Measurements from ENCODE around the gene ERI3. TPM values are rescaled to one million over a fixed set of nuclear protein-coding genes. Genes with fewer than 3 reads are reported as not detected.

Gene ERI3
- polyA plus RNA-seq, 1 donor from 2014 or later = 92.5 TPM

DNA sequence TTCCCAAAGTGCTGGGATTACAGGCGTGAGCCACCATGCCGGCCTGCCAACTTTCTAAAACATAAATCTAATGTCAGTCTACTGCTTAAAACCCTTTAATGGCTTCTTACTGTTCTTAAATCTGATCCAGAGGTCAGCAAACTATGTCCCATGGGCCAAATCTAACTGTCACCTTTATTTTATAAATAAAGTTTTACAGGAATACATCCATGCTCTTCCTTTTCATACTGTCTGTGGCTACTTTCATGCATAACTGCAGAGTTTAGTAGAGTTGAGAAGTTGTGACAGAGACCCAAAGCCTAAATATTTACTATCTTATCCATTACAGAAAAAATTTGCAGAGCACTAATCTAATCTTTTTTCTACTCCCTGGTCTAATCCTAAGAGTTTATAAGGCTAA lies 3.8 kb downstream of the ERI3 start:
- no peak overlapping the region for H3K4me2 ChIP-seq (ENCODE audit: low read length)
- no peak for TF ChIP-seq EP300 (conservative IDR thresholded peaks at IDR 0.05; ENCODE audit: poor library complexity, severe bottlenecking)
- TF ChIP-seq TAF1 (IDR thresholded peaks at IDR 0.05; ENCODE audit: low read depth) = no peak
- TF ChIP-seq, protein P1, sequence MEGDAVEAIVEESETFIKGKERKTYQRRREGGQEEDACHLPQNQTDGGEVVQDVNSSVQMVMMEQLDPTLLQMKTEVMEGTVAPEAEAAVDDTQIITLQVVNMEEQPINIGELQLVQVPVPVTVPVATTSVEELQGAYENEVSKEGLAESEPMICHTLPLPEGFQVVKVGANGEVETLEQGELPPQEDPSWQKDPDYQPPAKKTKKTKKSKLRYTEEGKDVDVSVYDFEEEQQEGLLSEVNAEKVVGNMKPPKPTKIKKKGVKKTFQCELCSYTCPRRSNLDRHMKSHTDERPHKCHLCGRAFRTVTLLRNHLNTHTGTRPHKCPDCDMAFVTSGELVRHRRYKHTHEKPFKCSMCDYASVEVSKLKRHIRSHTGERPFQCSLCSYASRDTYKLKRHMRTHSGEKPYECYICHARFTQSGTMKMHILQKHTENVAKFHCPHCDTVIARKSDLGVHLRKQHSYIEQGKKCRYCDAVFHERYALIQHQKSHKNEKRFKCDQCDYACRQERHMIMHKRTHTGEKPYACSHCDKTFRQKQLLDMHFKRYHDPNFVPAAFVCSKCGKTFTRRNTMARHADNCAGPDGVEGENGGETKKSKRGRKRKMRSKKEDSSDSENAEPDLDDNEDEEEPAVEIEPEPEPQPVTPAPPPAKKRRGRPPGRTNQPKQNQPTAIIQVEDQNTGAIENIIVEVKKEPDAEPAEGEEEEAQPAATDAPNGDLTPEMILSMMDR (IDR thresholded peaks at IDR 0.05; ENCODE audit: poor library complexity, severe bottlenecking) = no peak
- TF ChIP-seq, protein P2, sequence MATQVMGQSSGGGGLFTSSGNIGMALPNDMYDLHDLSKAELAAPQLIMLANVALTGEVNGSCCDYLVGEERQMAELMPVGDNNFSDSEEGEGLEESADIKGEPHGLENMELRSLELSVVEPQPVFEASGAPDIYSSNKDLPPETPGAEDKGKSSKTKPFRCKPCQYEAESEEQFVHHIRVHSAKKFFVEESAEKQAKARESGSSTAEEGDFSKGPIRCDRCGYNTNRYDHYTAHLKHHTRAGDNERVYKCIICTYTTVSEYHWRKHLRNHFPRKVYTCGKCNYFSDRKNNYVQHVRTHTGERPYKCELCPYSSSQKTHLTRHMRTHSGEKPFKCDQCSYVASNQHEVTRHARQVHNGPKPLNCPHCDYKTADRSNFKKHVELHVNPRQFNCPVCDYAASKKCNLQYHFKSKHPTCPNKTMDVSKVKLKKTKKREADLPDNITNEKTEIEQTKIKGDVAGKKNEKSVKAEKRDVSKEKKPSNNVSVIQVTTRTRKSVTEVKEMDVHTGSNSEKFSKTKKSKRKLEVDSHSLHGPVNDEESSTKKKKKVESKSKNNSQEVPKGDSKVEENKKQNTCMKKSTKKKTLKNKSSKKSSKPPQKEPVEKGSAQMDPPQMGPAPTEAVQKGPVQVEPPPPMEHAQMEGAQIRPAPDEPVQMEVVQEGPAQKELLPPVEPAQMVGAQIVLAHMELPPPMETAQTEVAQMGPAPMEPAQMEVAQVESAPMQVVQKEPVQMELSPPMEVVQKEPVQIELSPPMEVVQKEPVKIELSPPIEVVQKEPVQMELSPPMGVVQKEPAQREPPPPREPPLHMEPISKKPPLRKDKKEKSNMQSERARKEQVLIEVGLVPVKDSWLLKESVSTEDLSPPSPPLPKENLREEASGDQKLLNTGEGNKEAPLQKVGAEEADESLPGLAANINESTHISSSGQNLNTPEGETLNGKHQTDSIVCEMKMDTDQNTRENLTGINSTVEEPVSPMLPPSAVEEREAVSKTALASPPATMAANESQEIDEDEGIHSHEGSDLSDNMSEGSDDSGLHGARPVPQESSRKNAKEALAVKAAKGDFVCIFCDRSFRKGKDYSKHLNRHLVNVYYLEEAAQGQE (IDR thresholded peaks at IDR 0.05; ENCODE audit: borderline replicate concordance) = no peak
- TF ChIP-seq MXI1 (conservative IDR thresholded peaks at IDR 0.05; ENCODE audit: poor library complexity, severe bottlenecking) = no peak
- TF ChIP-seq POLR2AphosphoS5 (IDR thresholded peaks at IDR 0.05) = no peak
- TF ChIP-seq SMC3 (conservative IDR thresholded peaks at IDR 0.05; ENCODE audit: poor library complexity) = no peak
- TF ChIP-seq EZH2 (IDR thresholded peaks at IDR 0.05; ENCODE audit: borderline replicate concordance, insufficient read depth, low read length, poor library complexity, severe bottlenecking) = no peak
- no peak for TF ChIP-seq RAD21 (conservative IDR thresholded peaks at IDR 0.05)
- no peaks in the 10 kb centered on the region for H3K9me2 ChIP-seq (ENCODE audit: insufficient read depth, low read length)
- H3F3A ChIP-seq (ENCODE audit: insufficient read depth, low read length, poor library complexity, severe bottlenecking) = no peaks in the 10 kb centered on the region
- no peak overlapping the region for H3K27ac ChIP-seq (ENCODE audit: low read length)
- no peak overlapping the region for H2AFZ ChIP-seq (ENCODE audit: low read depth, low read length)
- H4K20me1 ChIP-seq (ENCODE audit: insufficient read depth) = no peaks in the 10 kb centered on the region
- peaks cover 22% of the 10 kb centered on the region for H3K79me2 ChIP-seq (replicated peaks; ENCODE audit: insufficient read depth, low read length)
- H3K36me3 ChIP-seq (ENCODE audit: insufficient read depth, low read length) = peaks cover 3% of the 10 kb centered on the region
- H3K9ac ChIP-seq (ENCODE audit: low read length) = no peak overlapping the region
- H3K4me3 ChIP-seq (ENCODE audit: low read length) = no peak overlapping the region
- H3K9me3 ChIP-seq (ENCODE audit: low read length) = no peaks in the 10 kb centered on the region
- H3K27me3 ChIP-seq (ENCODE audit: insufficient read depth, low read depth, low read length) = no peaks in the 10 kb centered on the region

DNA sequence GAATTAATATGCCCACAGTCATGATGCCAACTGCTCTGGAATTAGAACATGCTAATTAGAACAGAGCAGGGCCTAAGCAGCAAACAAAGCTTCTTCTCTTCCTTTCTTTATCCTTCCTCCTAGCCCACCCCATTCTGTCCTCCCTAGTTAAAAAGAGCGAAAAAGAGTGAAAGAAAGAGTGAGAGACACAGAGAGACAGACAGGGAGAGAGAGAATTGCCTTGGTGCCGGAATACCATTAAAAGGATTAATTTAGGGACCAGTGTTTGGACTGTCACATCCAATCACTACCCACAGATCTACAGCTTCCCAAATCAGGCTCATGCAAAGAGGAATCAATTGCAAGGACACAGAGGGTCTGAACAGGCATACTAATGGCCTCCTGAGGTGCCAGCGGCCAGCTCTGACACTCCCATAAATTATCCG lies 7.0 kb downstream of the ERI3 start:
- H3K9me3 ChIP-seq (ENCODE audit: low read length) = no peaks in the 10 kb centered on the region
- TF ChIP-seq EP300 (conservative IDR thresholded peaks at IDR 0.05; ENCODE audit: poor library complexity, severe bottlenecking) (no peak), MXI1 (conservative IDR thresholded peaks at IDR 0.05; ENCODE audit: poor library complexity, severe bottlenecking) (no peak), RAD21 (conservative IDR thresholded peaks at IDR 0.05) (no peak)
- H3F3A ChIP-seq (ENCODE audit: insufficient read depth, low read length, poor library complexity, severe bottlenecking) = no peaks in the 10 kb centered on the region
- H3K27me3 ChIP-seq (ENCODE audit: insufficient read depth, low read depth, low read length) = no peaks in the 10 kb centered on the region
- no peak overlapping the region for H2AFZ ChIP-seq (ENCODE audit: low read depth, low read length)
- H3K36me3 ChIP-seq (ENCODE audit: insufficient read depth, low read length) = peaks cover 3% of the 10 kb centered on the region
- no peak overlapping the region for H3K9ac ChIP-seq (ENCODE audit: low read length)
- no peak overlapping the region for H3K27ac ChIP-seq (ENCODE audit: low read length)
- peaks cover 21% of the 10 kb centered on the region for H3K79me2 ChIP-seq (replicated peaks; ENCODE audit: insufficient read depth, low read length)
- no peak overlapping the region for H3K4me3 ChIP-seq (ENCODE audit: low read length)
- H4K20me1 ChIP-seq (ENCODE audit: insufficient read depth) = no peaks in the 10 kb centered on the region
- no peak overlapping the region for H3K4me2 ChIP-seq (ENCODE audit: low read length)
- no peaks in the 10 kb centered on the region for H3K9me2 ChIP-seq (ENCODE audit: insufficient read depth, low read length)
